HCT116 (cell line): ENCODE data around the gene C2orf72. TPM values are rescaled to one million over a fixed set of nuclear protein-coding genes. Genes with fewer than 3 reads are reported as not detected.

Experiments used
- ATAC-seq: fragments of 200-7000 bp; cut with Tn5 transposase; 2 replicates; pipeline ENCODE4 v1.9.1; 2020; ENCODE audit warnings: mild to moderate bottlenecking, moderate library complexity
- BruUV-seq: library from RNA; stranded (reverse); fragments of 400-500 nt; replicated peaks from 2 replicates; lab custom pipeline; 2021; lab: Mats Ljungman, UMichigan
- CTCF ChIA-PET: fragments of 300-600 bp; sonication (Branson Sonifier 250); formaldehyde crosslinking; loops from one replicate; lab custom pipeline; 2021; ENCODE audit warnings: antibody characterized with exemption; lab: Charles Lee
- POLR2A ChIA-PET: fragments of 300-600, 350-600 bp; sonication (Branson Sonifier 250); formaldehyde crosslinking; loops from one replicate; lab custom pipeline; 2021; ENCODE audit warnings: antibody characterized with exemption; lab: Charles Lee
- RAD21 ChIA-PET, 2 experiments: fragments of 300-600 bp; sonication (Branson Sonifier 250); formaldehyde crosslinking; loops; one replicate each; lab custom pipeline; 2023; ENCODE audit warnings: low total read pairs in 2 of 2; ENCODE audit not compliant: uncharacterized antibody in 2 of 2, unreplicated experiment in 2 of 2, low non-redundant PET in 1 of 2; lab: Charles Lee
- DNase-seq: peaks from one replicate; pipeline ENCODE4 v3.0.0-alpha.2; 2010; ENCODE audit warnings: low read depth, low spot score
- H2AFZ ChIP-seq: fragments of 200-600 bp; shearing (Covaris generic), sonication (generic); 2 replicates; pipeline ENCODE4 v1.6.1; 2017; ENCODE audit warnings: low read depth, mixed run types, mixed read lengths, antibody characterized with exemption, low read length; ENCODE audit not compliant: poor library complexity, severe bottlenecking
- H3K27ac ChIP-seq: 2 replicates; pipeline ENCODE4 v1.5.1; 2012; ENCODE audit warnings: low read depth, low read length
- H3K27me3 ChIP-seq: fragments of 200-600 bp; sonication (generic); 2 replicates; pipeline ENCODE4 v1.6.1; 2016; ENCODE audit warnings: mixed run types, low read length, mixed read lengths; ENCODE audit not compliant: insufficient read depth
- H3K36me3 ChIP-seq, 2 experiments: fragments of 200-500 bp in 1 of 2; fragments of 200-600 bp in 1 of 2; sonication (Bioruptor generic) in 1 of 2; sonication (generic) in 1 of 2; 2 replicates each; pipeline versions ENCODE4 v1.5.1 to v1.6.1; 2014 to 2016; ENCODE audit warnings: low read length in 2 of 2, inconsistent platforms in 1 of 2, mixed read lengths in 1 of 2, mixed run types in 1 of 2; ENCODE audit not compliant: insufficient read depth in 2 of 2, control insufficient read depth in 1 of 2
- H3K4me1 ChIP-seq, 2 experiments: fragments of 200-600 bp in 1 of 2; sonication (generic) in 1 of 2; 2 replicates each; pipeline versions ENCODE4 v1.5.1 to v1.6.1; 2012 to 2017; ENCODE audit warnings: low read length in 2 of 2, inconsistent platforms in 1 of 2, mild to moderate bottlenecking in 1 of 2, mixed read lengths in 1 of 2, mixed run types in 1 of 2, moderate library complexity in 1 of 2; ENCODE audit not compliant: insufficient read depth in 2 of 2, control insufficient read depth in 1 of 2
- H3K4me2 ChIP-seq: fragments of 200-600 bp; sonication (generic); 2 replicates; pipeline ENCODE4 v1.6.1; 2017; ENCODE audit warnings: mixed run types, low read length, mixed read lengths
- H3K4me3 ChIP-seq, 2 experiments: fragments of 200-600 bp in 1 of 2; sonication (generic) in 1 of 2; replicated peaks in 1 of 2; 2 replicates each; pipeline ENCODE4 v1.5.1; 2011 to 2016; ENCODE audit warnings: low read length in 2 of 2, control low read depth in 1 of 2, low read depth in 1 of 2, mild to moderate bottlenecking in 1 of 2, mixed read lengths in 1 of 2, mixed run types in 1 of 2
- H3K79me2 ChIP-seq: fragments of 200-600 bp; sonication (generic); 2 replicates; pipeline ENCODE4 v1.6.1; 2017; ENCODE audit warnings: mild to moderate bottlenecking, mixed run types, low read length, moderate library complexity, mixed read lengths; ENCODE audit not compliant: insufficient read depth
- H3K9ac ChIP-seq: fragments of 200-600 bp; sonication (generic); 2 replicates; pipeline ENCODE4 v1.6.1; 2016; ENCODE audit warnings: low read length, mixed read lengths
- H3K9me2 ChIP-seq: fragments of 200-600 bp; sonication (generic), shearing (Covaris generic); 2 replicates; pipeline ENCODE4 v1.6.1; 2017; ENCODE audit warnings: mixed run types, mild to moderate bottlenecking, moderate library complexity; ENCODE audit not compliant: insufficient read depth
- H3K9me3 ChIP-seq, 2 experiments: fragments of 200-500 bp in 1 of 2; fragments of 200-600 bp in 1 of 2; sonication (Bioruptor generic) in 1 of 2; sonication (generic) in 1 of 2; 2 replicates each; pipeline ENCODE4 v1.6.1; 2014 to 2017; ENCODE audit warnings: low read length in 2 of 2, mixed read lengths in 2 of 2, inconsistent platforms in 1 of 2, low read depth in 1 of 2, mild to moderate bottlenecking in 1 of 2, mixed run types in 1 of 2, moderate library complexity in 1 of 2; ENCODE audit not compliant: control insufficient read depth in 1 of 2, insufficient read depth in 1 of 2
- H4K20me1 ChIP-seq: fragments of 200-600 bp; sonication (generic), shearing (Covaris generic); 2 replicates; pipeline ENCODE4 v1.6.1; 2017; ENCODE audit warnings: mixed run types, mild to moderate bottlenecking, moderate library complexity; ENCODE audit not compliant: insufficient read depth
- CBX3 ChIP-seq: IDR thresholded peaks from 2 replicates; pipeline ENCODE4 v1.6.1; 2012; ENCODE audit warnings: low read depth
- CEBPB ChIP-seq: IDR thresholded peaks from 2 replicates; pipeline ENCODE4 v1.6.1; 2012; ENCODE audit warnings: low read depth
- CTCF ChIP-seq, 3 experiments: fragments of 200-600 bp in 1 of 3; sonication (generic) in 1 of 3; IDR thresholded peaks in 2 of 3; conservative IDR thresholded peaks in 1 of 3; 2 replicates each; pipeline ENCODE4 v1.5.1; 2012 to 2017; ENCODE audit warnings: low read depth in 2 of 3, low read length in 2 of 3, antibody characterized with exemption in 1 of 3, borderline replicate concordance in 1 of 3, control low read depth in 1 of 3, mild to moderate bottlenecking in 1 of 3, mixed read lengths in 1 of 3, mixed run types in 1 of 3, moderate library complexity in 1 of 3; ENCODE audit not compliant: insufficient read depth in 1 of 3
- EGR1 ChIP-seq: IDR thresholded peaks from 2 replicates; pipeline ENCODE4 v1.6.1; 2012; ENCODE audit warnings: low read depth
- ELF1 ChIP-seq: IDR thresholded peaks from 2 replicates; pipeline ENCODE4 v1.6.1; 2012; ENCODE audit warnings: low read depth, borderline replicate concordance
- EZH2 ChIP-seq: fragments of 200-600 bp; sonication (generic); IDR thresholded peaks from 2 replicates; pipeline ENCODE4 v1.6.1; 2017; ENCODE audit warnings: antibody characterized with exemption, mixed run types
- MAX ChIP-seq: IDR thresholded peaks from 2 replicates; pipeline ENCODE4 v1.6.1; 2012
- SIN3A ChIP-seq: IDR thresholded peaks from 2 replicates; pipeline ENCODE4 v1.6.1; 2012; ENCODE audit warnings: low read depth
- TCF7L2 ChIP-seq: IDR thresholded peaks from 2 replicates; pipeline ENCODE4 v1.7.0; 2011; ENCODE audit warnings: borderline replicate concordance, inconsistent platforms; ENCODE audit not compliant: insufficient read depth, insufficient read length; ENCODE audit errors: extremely low read depth
- YY1 ChIP-seq: IDR thresholded peaks from 2 replicates; pipeline ENCODE4 v1.6.1; 2011; ENCODE audit warnings: low read length, low read depth, moderate library complexity, mild to moderate bottlenecking; ENCODE audit not compliant: insufficient replicate concordance; ENCODE audit errors: extremely low read depth
- ZBTB33 ChIP-seq: IDR thresholded peaks from 2 replicates; pipeline ENCODE4 v1.6.1; 2011; ENCODE audit warnings: mild to moderate bottlenecking, low read length, moderate library complexity; ENCODE audit not compliant: insufficient replicate concordance; ENCODE audit errors: extremely low read depth
- ZNF274 ChIP-seq: fragments of 200-500 bp; sonication (Bioruptor generic); IDR thresholded peaks from 2 replicates; pipeline ENCODE4 v1.6.1; 2014; ENCODE audit warnings: mild to moderate bottlenecking, low read depth, low read length, inconsistent platforms
- intact Hi-C: fragments of 100-400 bp; cut with micrococcal nuclease; formaldehyde crosslinking; loops from 2 replicates; pipeline ENCODE4 v1.10.0; 2022
- total RNA-seq: library from RNA; stranded (reverse); gene quantifications from one replicate; pipeline ENCODE4 v1.2.1, GENCODE V29; 2021; ENCODE audit not compliant: unreplicated experiment

The C2orf72 gene
- total RNA-seq, 1 experiment from 2014 or later, result 3.7 TPM

GRCh38 chr2:231029563-231029962 is 7.8 kb upstream of the C2orf72 start:
- H3K36me3 ChIP-seq, result no peaks in the 10 kb centered on the region
- no peak overlapping the region for H3K4me3 ChIP-seq
- H4K20me1 ChIP-seq, result no peaks in the 10 kb centered on the region
- H2AFZ ChIP-seq, result no peak overlapping the region
- CTCF ChIA-PET, result interaction anchor here (2.2 kb wide), 1 partner anchor 23 kb away, joined by 10 read pairs; no protein-coding TSS in a partner anchor
- H3K4me1 ChIP-seq, result no peaks in the 10 kb centered on the region
- BruUV-seq, result no TSS peak
- intact Hi-C loops, result no loop called here
- POLR2A ChIA-PET, result no interaction called here
- H3K9me3 ChIP-seq, result no peaks in the 10 kb centered on the region
- no peak overlapping the region for H3K4me2 ChIP-seq
- no peaks in the 10 kb centered on the region for H3K9me2 ChIP-seq
- no peak overlapping the region for H3K27ac ChIP-seq
- H3K79me2 ChIP-seq, result no peaks in the 10 kb centered on the region
- no peaks in the 10 kb centered on the region for H3K27me3 ChIP-seq
- TF ChIP-seq EZH2, result no peak
- no peak for TF ChIP-seq ZNF274
- TF ChIP-seq CEBPB, result no peak
- TF ChIP-seq SIN3A, result no peak
- TF ChIP-seq MAX, result no peak
- TF ChIP-seq YY1, result no peak
- TF ChIP-seq ELF1, result no peak
- no peak for TF ChIP-seq ZBTB33
- no peak for TF ChIP-seq CBX3
- no peak for TF ChIP-seq CTCF (IDR thresholded peaks at IDR 0.05 in 2 of 3, conservative IDR thresholded peaks at IDR 0.05 in 1 of 3; ENCODE audit: borderline replicate concordance in 1 of 3, insufficient read depth in 1 of 3, low read depth in 2 of 3, low read length in 2 of 3)
- no peak for TF ChIP-seq EGR1
- TF ChIP-seq TCF7L2, result no peak
- TF ChIP-seq, all 23 proteins: peak for 0
- ATAC-seq, result no peak
- RAD21 ChIA-PET, result no interaction called here
- no peak overlapping the region for H3K9ac ChIP-seq
- no peak for DNase-seq
